Dermis microvascular lymphatic vessel endothelial cell (primary cell): Measurements from ENCODE around the gene GAREM1. TPM values are rescaled to one million over a fixed set of nuclear protein-coding genes. Genes with fewer than 3 reads are reported as not detected.
"Not testable (repeated sequence)": the region's sequence is repeated elsewhere in the genome, so short reads cannot be mapped to it uniquely, and the experiment has no call there.

Experiments used
- DNase-seq, 2 donors: peaks; one replicate each; pipeline versions ENCODE4 v3.0.0 to v3.0.0-alpha.2; 2010; ENCODE audit warnings: low read depth in 2 of 2
- total RNA-seq: library from RNA; depleted of rRNA; stranded (reverse); fragments of >200 nt; gene quantifications from 2 replicates; pipeline ENCODE4 v1.2.1, GENCODE V29; 2014

The GAREM1 gene
- total RNA-seq, 1 donor from 2014 or later: 0.26 TPM

DNA sequence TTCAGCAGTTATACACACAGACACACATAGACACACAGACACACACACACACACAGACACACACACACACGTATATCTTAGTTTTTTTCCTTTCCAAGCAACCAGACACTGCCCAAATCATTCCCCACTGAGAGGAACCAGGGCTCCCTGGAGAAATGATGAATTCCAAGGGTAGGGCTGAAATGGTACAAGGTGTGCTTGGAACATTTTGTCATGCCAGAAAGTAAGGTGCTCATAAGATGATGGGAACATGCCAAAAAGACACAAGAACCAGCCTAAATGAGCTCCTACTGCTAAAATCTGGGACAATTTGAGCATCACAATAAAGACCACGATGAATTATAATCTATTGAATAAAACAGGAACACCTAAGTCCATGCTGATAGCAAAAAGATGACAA, 177.6 kb downstream of the GAREM1 start:
- DNase-seq: no peak

DNA sequence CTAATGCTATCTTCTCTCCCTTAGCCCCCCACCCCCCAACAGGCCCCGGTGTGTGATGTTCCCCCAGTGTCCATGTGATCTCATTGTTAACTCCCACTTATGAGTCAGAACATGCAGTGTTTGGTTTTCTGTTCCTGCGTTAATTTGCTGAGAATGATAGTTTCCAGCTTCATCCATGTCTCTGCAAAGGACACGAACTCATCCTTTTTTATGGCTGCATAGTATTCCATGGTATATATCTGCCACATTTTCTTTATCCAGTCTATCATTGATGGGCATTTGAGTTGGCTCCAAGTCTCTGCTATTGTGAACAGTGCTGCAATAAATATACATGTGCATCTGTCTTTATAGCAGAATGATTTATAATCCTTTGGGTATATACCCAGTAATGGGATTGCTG, 179.1 kb downstream of the GAREM1 start:
- not testable (repeated sequence) for DNase-seq

DNA sequence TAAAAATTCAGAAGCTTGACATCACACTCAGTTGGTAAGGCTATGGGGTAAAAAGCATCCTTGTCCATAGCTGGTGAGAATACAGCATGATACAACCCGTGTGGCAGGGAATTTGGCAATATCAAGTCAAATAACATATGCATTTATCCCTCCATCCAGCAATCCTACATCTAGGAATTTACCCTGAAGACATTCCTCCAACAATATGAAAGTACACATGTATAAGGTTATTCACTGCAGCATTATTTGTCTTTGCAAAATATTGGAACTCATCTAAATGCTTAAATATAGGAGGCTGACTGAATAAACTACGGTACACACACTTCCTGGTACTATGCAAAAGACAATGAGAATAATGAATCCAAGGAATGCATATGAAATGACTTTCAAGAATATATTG, 179.9 kb downstream of the GAREM1 start:
- no peak for DNase-seq

DNA sequence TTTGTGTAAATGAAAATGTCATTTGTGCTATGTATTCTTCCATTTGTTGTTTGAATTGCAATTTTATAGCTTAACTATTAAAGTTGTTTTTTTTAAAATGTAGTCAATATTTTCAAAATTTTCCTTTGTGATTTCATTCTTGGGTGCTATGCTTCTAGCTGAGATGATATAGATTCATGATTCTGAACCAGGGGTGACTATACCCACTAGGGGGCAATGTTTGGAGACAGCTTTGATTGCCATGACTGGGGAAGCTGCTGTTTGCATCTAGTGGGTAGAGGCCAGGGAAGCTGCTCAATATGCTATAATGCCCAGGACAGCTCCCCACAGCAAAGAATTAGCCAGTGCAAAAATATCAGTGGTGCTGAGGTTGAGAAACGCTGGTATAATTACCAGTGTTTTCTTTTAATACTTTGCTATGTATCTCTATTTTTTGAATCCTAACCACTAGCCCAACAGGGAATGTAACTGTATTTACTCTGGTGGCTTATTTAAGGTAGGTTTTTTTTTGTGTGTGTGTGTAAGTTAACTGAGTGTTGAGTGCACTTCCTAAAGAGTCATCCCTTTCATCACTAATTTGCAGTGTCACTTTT, 181.1 kb downstream of the GAREM1 start:
- DNase-seq: peak; percentile 39 to 70

DNA sequence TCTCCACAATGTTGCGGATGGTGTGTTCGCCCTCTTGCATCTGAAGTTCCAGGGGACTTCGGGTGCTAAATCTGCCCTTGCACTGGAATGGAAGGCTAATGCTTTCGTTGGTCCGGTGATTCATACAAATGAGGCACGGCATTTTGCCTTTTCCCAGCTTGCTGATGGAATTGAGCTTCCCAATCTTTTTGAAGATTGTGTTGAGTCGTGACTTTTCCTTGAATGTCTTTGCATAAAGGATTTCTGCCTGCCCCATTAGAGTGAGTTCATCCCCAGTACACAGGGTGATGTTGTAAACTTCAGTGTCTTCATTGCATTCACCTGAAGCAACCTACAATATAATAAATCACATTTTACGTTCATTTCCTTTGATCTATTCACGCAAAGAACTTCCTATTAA, 182.8 kb downstream of the GAREM1 start:
- DNase-seq: no peak

DNA sequence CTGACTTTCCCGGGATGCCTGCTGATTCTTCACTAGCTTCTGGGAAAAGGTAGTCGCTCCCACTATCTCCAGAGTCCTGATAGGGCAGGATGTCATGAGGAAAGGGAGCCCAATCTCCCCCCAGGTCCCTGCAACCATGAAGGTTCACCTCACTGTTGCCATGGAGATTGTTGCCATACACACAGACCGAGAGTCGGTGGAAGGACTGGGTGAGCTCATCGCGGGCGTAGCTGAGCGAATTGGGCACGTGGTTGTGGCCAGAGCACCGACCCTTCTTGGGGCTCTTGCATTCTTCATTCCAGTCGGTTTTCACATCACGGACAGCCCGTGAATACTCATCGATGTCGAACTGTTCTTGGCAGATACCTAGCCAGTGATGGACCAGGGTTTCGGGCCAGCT, 183.4 kb downstream of the GAREM1 start:
- no peak for DNase-seq

DNA sequence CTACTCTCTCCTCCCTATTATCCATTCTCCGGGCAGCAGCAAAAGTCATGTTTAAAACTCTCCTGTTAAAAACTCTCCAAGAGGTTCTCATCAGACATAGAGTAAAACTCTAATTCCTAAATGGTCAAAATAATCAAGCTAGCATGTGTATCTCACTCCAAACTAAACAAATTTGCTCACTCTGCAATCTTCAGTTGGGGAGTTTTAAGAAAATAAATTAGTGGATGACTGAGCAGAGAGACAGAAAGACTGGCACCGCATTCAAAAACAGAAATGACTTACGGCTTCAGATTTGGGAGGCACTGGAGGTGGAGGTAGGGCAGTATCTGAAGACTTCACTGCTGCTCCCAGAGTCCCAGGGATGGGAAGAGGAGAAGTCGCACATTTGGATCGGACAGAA, 183.9 kb downstream of the GAREM1 start:
- no peak for DNase-seq

DNA sequence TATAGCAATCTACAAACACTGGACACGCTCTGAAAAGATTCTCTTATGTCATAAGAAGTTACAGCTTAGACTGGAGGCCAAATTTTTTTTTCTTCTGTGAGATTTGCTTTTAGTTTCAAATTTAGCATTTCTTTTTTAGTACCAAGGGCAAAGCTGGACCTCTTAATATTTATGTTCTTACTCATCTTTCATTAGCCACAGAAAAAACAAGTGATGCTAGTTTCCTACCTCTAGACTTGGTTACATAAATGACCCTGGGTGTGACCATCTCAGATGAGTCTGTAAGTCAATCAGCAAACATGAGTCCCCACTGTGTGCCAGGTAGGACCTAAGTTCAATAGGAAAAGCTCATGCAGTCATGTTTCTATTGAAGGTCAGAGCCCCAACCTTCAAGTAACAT, 186.4 kb downstream of the GAREM1 start:
- no peak for DNase-seq

DNA sequence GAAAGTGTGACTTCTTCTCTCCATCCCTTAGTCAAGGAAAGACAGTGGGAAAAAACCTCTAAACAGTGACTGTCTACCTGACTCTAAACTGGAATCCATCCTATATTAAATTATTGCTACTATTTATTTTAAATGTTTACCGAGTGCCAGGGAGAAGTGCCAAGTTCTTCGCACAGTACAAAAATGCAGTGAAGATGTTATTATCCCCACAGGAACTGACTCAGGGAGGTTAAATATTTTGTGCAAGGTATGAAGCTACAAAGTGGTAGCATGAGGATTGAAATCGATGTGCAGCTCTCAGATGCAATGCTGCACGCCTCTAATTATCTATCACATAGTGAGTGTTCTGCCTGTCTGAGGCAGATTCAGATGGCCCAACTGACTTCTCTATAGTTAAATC, 189.8 kb downstream of the GAREM1 start:
- no peak for DNase-seq

DNA sequence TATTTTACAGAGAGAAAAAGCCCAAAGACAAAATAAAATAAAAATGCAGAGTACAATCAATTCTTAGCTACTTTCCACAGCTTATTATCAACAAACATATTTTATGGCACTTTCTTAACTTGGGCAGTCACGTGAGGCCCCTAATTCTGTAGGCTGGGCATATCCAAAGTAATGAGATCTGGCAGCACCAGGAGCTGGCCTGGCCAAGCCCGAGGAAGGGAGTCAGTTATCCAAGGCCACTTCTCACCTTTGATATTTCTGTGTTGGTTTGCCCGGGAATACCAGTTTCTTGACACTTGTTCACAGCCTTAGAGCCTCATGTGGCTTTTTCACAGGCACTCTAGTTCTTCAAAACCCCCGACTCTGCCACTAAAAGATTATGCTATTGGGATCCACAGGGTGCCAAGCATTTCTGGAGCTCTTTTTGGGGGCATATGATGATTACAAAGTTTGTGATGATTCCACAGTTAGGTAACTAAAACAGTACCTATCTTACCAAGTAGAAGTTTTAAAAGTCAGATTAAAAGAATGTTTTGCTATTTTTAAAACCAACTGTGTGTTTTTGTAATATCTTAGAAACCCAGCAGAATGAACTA, 190.4 kb downstream of the GAREM1 start:
- no peak for DNase-seq

DNA sequence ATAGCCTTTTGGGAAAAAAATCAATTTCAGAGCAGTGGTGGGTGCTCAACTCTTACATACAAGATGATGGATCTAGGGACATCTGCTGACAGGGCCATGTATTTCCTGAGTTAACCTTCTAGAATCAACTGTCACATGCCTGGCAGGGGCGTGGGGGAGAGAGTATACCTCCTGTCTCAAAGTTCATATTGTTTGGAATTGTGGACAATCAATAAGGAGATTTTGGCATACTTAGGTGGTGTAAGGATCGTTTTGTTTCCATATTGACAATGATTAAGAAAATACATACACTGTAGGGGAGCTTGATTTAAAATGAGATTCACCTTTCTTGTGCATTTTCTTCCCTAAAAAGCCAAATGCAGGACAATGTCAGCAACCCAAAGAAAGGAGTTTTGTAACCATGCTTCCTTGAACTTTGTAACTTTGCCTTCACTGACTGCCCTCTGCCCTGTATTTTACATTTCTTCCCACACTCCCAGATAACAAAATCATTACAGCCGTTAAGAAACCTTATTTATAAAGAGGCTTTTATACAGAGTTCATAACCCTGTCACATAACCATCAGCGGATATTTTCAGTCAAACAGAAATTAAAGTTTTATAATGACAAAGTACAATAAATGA, 192.4 kb downstream of the GAREM1 start:
- no peak for DNase-seq

DNA sequence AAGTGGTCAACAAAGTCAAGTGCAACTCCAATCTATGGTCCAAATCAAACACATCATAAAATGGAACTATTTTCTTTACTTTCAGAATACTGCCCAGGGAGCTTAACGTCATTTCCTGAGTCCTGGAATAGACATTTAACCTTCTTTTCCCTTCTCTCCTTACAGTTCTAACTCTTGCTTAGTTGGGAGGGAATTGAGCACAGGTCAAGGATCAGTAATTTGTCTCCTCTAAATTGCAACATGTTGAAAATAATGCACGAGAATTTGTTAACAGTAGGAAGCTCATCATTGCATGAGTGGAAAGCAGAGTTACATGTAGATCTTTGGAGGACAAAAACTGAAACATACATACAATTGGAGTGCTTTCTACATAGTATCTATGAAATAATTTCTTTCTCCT, 193.1 kb downstream of the GAREM1 start:
- DNase-seq: no peak

DNA sequence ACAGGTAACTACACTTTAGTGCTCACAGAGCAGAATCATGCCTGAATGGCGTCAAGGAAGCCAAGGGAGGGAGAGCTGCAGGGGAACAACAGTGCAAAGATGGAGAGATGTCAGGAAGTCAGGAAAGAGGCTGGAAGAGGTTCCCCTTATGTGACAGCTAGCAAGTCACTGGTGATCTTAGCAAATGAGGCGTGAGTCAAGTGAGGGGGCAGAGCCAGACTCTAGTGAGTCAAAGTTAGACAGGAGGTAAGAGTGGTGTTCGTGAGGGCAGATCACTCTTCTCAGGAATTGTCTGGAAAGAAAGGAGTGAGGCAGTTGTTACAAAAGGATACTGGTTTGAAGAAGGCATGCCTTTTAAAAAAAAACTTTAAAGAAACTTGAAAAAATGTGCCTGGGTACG, 193.8 kb downstream of the GAREM1 start:
- no peak for DNase-seq

DNA sequence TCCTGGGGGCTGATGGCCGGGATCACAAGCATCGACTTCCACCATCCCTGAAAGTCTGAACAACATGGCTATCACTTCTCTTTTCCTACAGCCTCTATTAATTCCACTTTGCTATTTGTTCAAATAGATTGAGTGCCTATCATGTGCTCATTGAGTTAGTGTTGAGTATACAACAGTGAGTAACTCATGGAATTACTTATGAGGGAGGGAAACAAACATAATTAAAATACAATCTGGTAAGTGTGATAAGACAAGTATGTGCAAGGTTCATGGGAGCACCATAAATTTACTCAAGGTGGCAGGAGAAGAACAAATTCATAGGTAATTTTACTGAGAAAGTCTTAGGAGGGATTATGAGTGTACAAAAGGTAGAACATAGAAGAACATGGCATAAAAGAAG, 194.4 kb downstream of the GAREM1 start:
- DNase-seq: no peak

DNA sequence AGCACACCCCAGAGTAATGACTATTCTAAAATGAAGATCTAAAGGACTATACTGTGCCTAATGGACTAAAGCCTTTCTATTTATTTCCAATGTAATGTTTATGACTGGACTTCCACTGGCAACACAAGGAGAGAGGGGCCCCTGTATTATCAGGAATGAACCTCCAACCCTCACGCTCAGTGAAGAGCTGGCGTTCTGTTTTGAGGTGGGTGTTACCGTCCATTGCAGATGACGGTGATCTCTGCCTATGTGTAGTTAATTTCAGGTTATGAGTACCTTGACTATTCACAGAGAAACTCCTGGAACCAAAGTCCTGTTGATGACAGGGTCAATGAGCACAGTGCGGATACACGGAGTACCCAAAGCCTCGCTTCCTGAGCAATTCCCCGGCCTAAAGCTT, 195.5 kb downstream of the GAREM1 start:
- DNase-seq: no peak

DNA sequence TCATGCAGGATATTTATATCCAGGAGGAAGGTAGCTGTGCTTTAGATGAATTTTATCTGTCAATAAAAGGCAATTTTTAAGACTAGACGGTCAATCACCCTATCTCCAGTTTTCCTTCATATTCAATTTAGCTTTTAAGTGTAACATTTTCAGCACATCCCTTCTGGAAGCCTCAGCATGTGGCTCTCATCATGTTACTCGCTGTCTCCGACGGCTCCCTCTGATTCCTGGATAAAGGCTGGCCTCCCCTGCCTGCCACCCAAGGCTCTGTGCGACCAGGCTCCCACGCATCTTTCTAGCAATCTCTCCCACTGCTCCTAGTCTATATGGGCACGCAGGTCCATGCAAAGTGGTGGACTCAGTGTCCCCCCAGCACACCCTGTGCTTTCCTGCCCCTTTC, 196.4 kb downstream of the GAREM1 start:
- no peak for DNase-seq

DNA sequence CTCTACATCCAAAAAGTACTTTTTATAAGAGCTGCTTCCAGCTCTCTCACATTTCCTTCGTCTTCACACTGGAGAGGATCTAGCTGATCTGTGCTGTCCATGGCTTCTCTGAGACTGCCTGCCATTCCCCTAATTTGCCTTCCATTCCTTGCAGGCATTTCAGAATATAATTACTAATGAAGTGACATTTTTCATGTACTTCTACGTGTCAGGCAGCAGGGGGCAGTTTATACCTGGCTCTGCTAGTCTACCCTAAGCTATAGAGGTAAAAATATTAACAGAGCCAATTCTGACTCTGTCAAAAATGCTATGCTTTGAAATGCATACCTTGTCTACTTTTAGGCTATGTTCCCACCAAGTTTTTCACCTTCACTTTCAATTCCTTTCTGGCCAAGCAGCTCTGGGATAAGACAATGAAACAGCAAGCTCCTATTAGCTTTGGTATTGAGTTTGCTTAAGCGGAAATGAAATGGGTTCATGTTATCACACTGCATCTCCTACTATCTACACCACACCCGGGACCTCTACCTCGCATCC, 198.9 kb downstream of the GAREM1 start:
- DNase-seq: peak; percentile 2 to 55

DNA sequence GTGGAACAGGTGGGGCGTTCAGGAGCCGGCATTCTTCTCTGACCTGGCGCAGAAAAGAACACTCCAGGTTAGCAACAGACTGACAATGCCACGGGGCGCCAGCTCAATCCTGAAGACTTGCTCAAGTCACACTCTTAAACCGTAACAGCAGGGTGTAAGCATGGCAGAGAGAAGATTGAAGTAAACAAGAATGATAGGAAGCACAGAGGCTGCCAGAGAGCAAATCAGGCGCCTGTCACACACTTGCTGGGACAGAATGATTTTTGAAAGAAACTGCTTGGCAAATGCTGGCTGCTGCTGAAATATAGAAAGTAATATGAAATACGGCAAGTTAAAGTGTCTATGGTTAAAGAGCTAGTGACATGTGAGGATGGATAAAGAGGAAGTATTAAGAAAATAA, 200.3 kb downstream of the GAREM1 start:
- no peak for DNase-seq

DNA sequence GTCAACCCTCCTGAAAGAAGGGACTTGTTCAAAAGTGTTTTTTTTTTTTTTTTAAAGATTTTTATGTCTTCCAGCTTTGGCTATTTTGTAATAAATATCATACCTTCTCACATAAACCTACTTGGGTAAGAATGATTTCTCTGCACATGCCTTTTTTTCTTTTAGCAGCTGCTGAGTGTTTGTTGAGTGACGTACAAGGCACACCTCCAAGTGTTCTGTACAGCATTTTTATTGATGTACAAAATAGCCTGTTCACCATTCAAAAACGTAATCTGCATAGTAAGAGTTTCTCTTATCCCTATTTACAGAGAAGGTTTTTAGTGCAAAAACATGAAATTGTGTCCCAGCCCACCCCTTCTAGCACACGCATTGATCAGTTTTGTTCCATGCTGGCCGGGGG, 203.2 kb downstream of the GAREM1 start:
- no peak for DNase-seq

DNA sequence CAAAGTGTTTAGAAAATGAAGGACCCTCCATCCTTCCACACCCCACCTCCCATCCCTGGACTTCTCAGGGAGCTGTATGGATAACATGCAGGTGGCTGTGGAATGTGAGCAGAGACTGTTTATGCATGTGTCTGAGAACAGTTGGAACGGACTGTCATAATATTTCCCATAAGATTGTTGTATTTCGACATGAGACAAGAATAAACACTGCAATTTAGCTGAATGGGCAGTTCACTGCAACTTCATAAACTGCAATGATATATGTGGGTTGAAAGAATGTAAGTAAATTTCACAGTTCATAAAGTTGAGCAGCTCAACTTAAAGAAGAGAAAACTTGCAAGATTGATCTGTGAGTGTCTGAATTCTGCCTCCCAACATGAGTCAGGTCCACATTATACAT, 206.3 kb downstream of the GAREM1 start:
- no peak for DNase-seq

DNA sequence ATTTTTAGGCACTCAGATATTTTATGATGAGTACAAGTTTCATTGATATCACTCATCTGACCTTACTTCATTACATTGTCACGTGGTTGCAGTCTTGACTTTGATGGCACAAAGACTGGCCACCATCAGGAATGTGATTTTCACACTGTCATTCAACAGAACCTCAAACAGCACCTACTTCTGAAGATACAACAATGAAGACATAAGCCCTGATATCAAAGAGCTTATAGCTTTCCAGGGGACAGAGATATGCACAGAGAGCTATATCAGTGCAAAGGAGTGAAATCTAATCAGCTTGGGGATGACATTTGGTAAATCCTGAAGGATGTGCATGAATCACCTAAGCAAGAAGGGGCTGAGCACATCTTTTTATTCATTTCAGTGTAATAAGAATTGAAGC, 208.6 kb downstream of the GAREM1 start:
- no peak for DNase-seq

DNA sequence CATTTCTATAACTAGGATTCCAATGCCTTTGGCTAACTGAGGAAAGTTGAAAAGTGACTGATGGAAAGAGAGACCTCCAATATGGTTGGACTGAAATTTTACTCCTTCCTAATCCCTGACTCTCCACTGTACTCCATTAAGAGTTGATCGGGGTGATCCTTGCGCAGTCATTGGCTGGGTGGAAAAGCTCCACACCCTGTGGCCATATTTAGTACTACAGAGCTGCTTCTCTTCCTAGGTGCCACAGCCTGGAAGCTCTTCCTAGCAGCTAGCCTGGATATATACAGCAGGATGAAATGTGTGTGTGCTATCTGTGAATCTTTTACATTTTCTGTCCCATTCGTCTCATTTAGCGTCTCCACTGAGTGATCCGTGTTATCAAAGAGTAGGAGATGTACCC, 209.7 kb downstream of the GAREM1 start:
- DNase-seq: no peak

DNA sequence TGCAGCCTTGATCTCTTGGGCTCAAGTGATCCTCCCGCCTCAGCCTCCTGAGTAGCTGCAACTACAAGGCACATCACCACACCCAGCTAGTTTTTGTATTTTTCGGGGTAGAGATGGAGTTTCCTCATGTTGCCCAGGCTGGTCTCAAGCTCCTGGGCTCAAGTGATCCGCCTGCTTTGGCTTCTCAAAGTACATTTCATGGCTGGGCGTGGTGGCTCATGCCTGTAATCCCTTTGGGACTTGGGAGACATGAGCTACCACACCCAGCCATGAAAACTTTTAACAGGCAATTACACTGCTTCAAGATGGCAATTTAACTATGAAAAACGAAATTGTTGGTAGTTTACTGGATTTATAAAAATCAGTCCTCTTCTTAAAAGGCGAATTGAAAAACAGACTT, 211.1 kb downstream of the GAREM1 start:
- DNase-seq: no peak
